Loucy (cell line): ENCODE data around the gene DSG4.

Experiments used
- H2AFZ ChIP-seq: fragments of 200-600 bp; sonication (generic); 2 replicates; pipeline ENCODE4 v1.6.0; 2016; ENCODE audit warnings: antibody characterized with exemption, mild to moderate bottlenecking, low read length, moderate library complexity
- H3F3A ChIP-seq: fragments of 200-600 bp; 2 replicates; pipeline ENCODE4 v1.6.0; 2016; ENCODE audit warnings: antibody characterized with exemption, low read depth, mild to moderate bottlenecking
- H3K27me3 ChIP-seq: fragments of 200-600 bp; sonication (generic); 2 replicates; pipeline ENCODE4 v1.6.1; 2014; ENCODE audit warnings: low read length, mild to moderate bottlenecking; ENCODE audit not compliant: insufficient read depth, poor library complexity, severe bottlenecking
- H3K36me3 ChIP-seq: fragments of 200-600 bp; sonication (generic); 2 replicates; pipeline ENCODE4 v1.6.1; 2016; ENCODE audit warnings: low read length; ENCODE audit not compliant: insufficient read depth
- H3K4me1 ChIP-seq: fragments of 200-600 bp; sonication (generic); 2 replicates; pipeline ENCODE4 v1.5.1; 2014; ENCODE audit warnings: low read length, mild to moderate bottlenecking; ENCODE audit not compliant: insufficient read depth, poor library complexity, severe bottlenecking
- H3K4me2 ChIP-seq: fragments of 200-600 bp; sonication (generic); 2 replicates; pipeline ENCODE4 v1.6.0; 2014; ENCODE audit warnings: antibody characterized with exemption, low read length, low read depth, mild to moderate bottlenecking; ENCODE audit not compliant: poor library complexity, severe bottlenecking
- H3K4me3 ChIP-seq: fragments of 200-600 bp; sonication (generic); 2 replicates; pipeline ENCODE4 v1.5.1; 2014; ENCODE audit warnings: low read length, mild to moderate bottlenecking, mixed read lengths; ENCODE audit not compliant: poor library complexity, severe bottlenecking
- H3K79me2 ChIP-seq: fragments of 200-600 bp; sonication (generic); 2 replicates; pipeline ENCODE4 v1.6.1; 2014; ENCODE audit warnings: low read length; ENCODE audit not compliant: insufficient read depth
- H3K9ac ChIP-seq: fragments of 200-600 bp; sonication (generic); 2 replicates; pipeline ENCODE4 v1.6.0; 2014; ENCODE audit warnings: mild to moderate bottlenecking, low read depth, low read length, moderate library complexity; ENCODE audit not compliant: poor library complexity, severe bottlenecking
- H3K9me2 ChIP-seq: fragments of 200-600 bp; sonication (generic); replicated peaks from 2 replicates; pipeline ENCODE4 v1.6.1; 2016; ENCODE audit warnings: low read depth, low read length, mixed read lengths
- H3K9me3 ChIP-seq: fragments of 200-600 bp; sonication (generic); 2 replicates; pipeline ENCODE4 v1.6.1; 2014; ENCODE audit warnings: mild to moderate bottlenecking, antibody characterized with exemption, low read length, low read depth; ENCODE audit not compliant: insufficient read depth
- H4K20me1 ChIP-seq: fragments of 200-600 bp; sonication (generic); 2 replicates; pipeline ENCODE4 v1.6.0; 2014; ENCODE audit warnings: antibody characterized with exemption, low read length, mild to moderate bottlenecking; ENCODE audit not compliant: insufficient read depth, poor library complexity, severe bottlenecking
- CTCF ChIP-seq: fragments of 200-600 bp; sonication (generic); conservative IDR thresholded peaks from 2 replicates; pipeline ENCODE4 v1.5.1; 2014; ENCODE audit warnings: mild to moderate bottlenecking, antibody characterized with exemption, low read length
- EZH2phosphoT487 ChIP-seq: fragments of 200-600 bp; IDR thresholded peaks from 2 replicates; pipeline ENCODE4 v1.6.1; 2018; ENCODE audit warnings: antibody characterized with exemption, mild to moderate bottlenecking, moderate library complexity, borderline replicate concordance

DSG4 gene

GRCh38 chr18:31393286-31393685 lies 16.7 kb downstream of the DSG4 start:
- H3K79me2 ChIP-seq: no peaks in the 10 kb centered on the region
- no peak overlapping the region for H3K4me2 ChIP-seq
- H3K36me3 ChIP-seq: no peaks in the 10 kb centered on the region
- TF ChIP-seq CTCF (no peak), EZH2phosphoT487 (no peak)
- H3K27me3 ChIP-seq: no peaks in the 10 kb centered on the region
- no peak overlapping the region for H2AFZ ChIP-seq
- H3K9ac ChIP-seq: no peak overlapping the region
- H4K20me1 ChIP-seq: no peaks in the 10 kb centered on the region
- H3K4me3 ChIP-seq: no peak overlapping the region
- no peaks in the 10 kb centered on the region for H3K4me1 ChIP-seq
- H3K9me2 ChIP-seq: no peaks in the 10 kb centered on the region
- H3F3A ChIP-seq: no peaks in the 10 kb centered on the region
- no peaks in the 10 kb centered on the region for H3K9me3 ChIP-seq

- Histone ChIP-seq H2AFZ (no peak overlapping the region), H3K27me3 (no peaks in the 10 kb centered on the region), H3F3A (no peaks in the 10 kb centered on the region), H4K20me1 (no peaks in the 10 kb centered on the region), H3K4me2 (no peak overlapping the region), H3K36me3 (no peaks in the 10 kb centered on the region), H3K9me3 (no peaks in the 10 kb centered on the region), H3K4me3 (no peak overlapping the region), H3K79me2 (no peaks in the 10 kb centered on the region), H3K9me2 (no peaks in the 10 kb centered on the region), H3K9ac (no peak overlapping the region), H3K4me1 (no peaks in the 10 kb centered on the region)
- TF ChIP-seq CTCF (no peak), EZH2phosphoT487 (no peak)
Measured at GRCh38 chr18:31396796-31397612, 20.4 kb downstream of the DSG4 start.

GRCh38 chr18:31398191-31398590 lies 21.6 kb downstream of the DSG4 start:
- H2AFZ ChIP-seq: no peak overlapping the region
- H3K4me2 ChIP-seq: no peak overlapping the region

More at GRCh38 chr18:31398191-31398590, 21.6 kb downstream of the DSG4 start:
- Histone ChIP-seq H3K9ac (no peak overlapping the region), H3K79me2 (no peaks in the 10 kb centered on the region), H3K4me3 (no peak overlapping the region), H3K9me2 (no peaks in the 10 kb centered on the region), H3K36me3 (no peaks in the 10 kb centered on the region), H3K9me3 (no peaks in the 10 kb centered on the region), H3K27me3 (no peaks in the 10 kb centered on the region), H4K20me1 (no peaks in the 10 kb centered on the region), H3F3A (no peaks in the 10 kb centered on the region), H3K4me1 (no peaks in the 10 kb centered on the region)
- TF ChIP-seq CTCF: no peak
- TF ChIP-seq EZH2phosphoT487: no peak
